IMR-90 (cell line): ENCODE measurements around the gene SVIL. TPM values are rescaled to one million over a fixed set of nuclear protein-coding genes. Genes with fewer than 3 reads are reported as not detected.
A peak's percentile ranks its signal among the peaks of the same experiment; 100 is the strongest.

ENCODE experiments used
- ATAC-seq: fragments of 200-7000 bp; cut with Tn5 transposase; 2 replicates; pipeline ENCODE4 v1.9.1; 2020; ENCODE audit warnings: low read depth, mild to moderate bottlenecking, moderate library complexity
- BruUV-seq: library from RNA; stranded (reverse); fragments of 400-500 nt; replicated peaks from 2 replicates; lab custom pipeline; 2021; lab: Mats Ljungman, UMichigan
- CTCF ChIA-PET: fragments of 300-600 bp; formaldehyde crosslinking; extraction: SDS; loops from one replicate; lab custom pipeline; 2021; ENCODE audit warnings: antibody characterized with exemption; lab: Yijun Ruan, JAX
- POLR2A ChIA-PET: fragments of 300-600 bp; sonication (Branson Sonifier 250); formaldehyde crosslinking; loops from one replicate; lab custom pipeline; 2022; ENCODE audit warnings: antibody characterized with exemption; ENCODE audit not compliant: unreplicated experiment; lab: Charles Lee
- DNase-seq: peaks from one replicate; pipeline ENCODE4 v3.0.0; 2013
- H2AFZ ChIP-seq: replicated peaks from 2 replicates; pipeline ENCODE3; 2013; ENCODE audit warnings: low read length, mild to moderate bottlenecking; ENCODE audit not compliant: poor library complexity
- H2AK5ac ChIP-seq: 2 replicates; pipeline ENCODE4 v1.6.1; 2013; ENCODE audit warnings: low read depth, low read length, inconsistent platforms
- H2AK9ac ChIP-seq: replicated peaks from 2 replicates; pipeline ENCODE3; 2013; ENCODE audit warnings: mild to moderate bottlenecking, low read depth, low read length, moderate library complexity; ENCODE audit not compliant: poor library complexity
- H2BK120ac ChIP-seq: 2 replicates; pipeline ENCODE4 v1.6.1; 2013; ENCODE audit warnings: low read depth, low read length, inconsistent platforms
- H2BK15ac ChIP-seq: 3 replicates; pipeline ENCODE4 v1.6.1; 2013; ENCODE audit warnings: low read depth, low read length, inconsistent platforms
- H2BK20ac ChIP-seq: 2 replicates; pipeline ENCODE4 v1.6.1; 2013; ENCODE audit warnings: low read depth, mild to moderate bottlenecking, inconsistent platforms, low read length, moderate library complexity
- H2BK5ac ChIP-seq: 2 replicates; pipeline ENCODE4 v1.6.1; 2013; ENCODE audit warnings: mild to moderate bottlenecking, low read depth, low read length, inconsistent platforms; ENCODE audit not compliant: poor library complexity, severe bottlenecking
- H3K14ac ChIP-seq: replicated peaks from 2 replicates; pipeline ENCODE4 v1.6.1; 2013; ENCODE audit warnings: low read depth, low read length, inconsistent platforms
- H3K18ac ChIP-seq: 2 replicates; pipeline ENCODE4 v1.6.1; 2013; ENCODE audit warnings: low read depth, low read length, control low read depth
- H3K23ac ChIP-seq: 2 replicates; pipeline ENCODE4 v1.6.1; 2013; ENCODE audit warnings: low read depth, low read length, inconsistent platforms
- H3K27ac ChIP-seq: 2 replicates; pipeline ENCODE4 v1.5.1; 2013; ENCODE audit warnings: mild to moderate bottlenecking, control low read depth, low read length; ENCODE audit not compliant: insufficient read depth
- H3K27me3 ChIP-seq: 2 replicates; pipeline ENCODE4 v1.6.1; 2013; ENCODE audit warnings: low read length; ENCODE audit not compliant: control insufficient read depth, insufficient read depth
- H3K36me3 ChIP-seq: 2 replicates; pipeline ENCODE4 v1.6.1; 2013; ENCODE audit warnings: low read length, mixed read lengths; ENCODE audit not compliant: control insufficient read depth, insufficient read depth
- H3K4ac ChIP-seq: 2 replicates; pipeline ENCODE4 v1.6.1; 2013; ENCODE audit warnings: low read depth, low read length, inconsistent platforms
- H3K4me1 ChIP-seq: 2 replicates; pipeline ENCODE4 v1.6.1; 2013; ENCODE audit warnings: low read length, mixed read lengths; ENCODE audit not compliant: control insufficient read depth, insufficient read depth
- H3K4me2 ChIP-seq: 2 replicates; pipeline ENCODE4 v1.6.1; 2013; ENCODE audit warnings: low read depth, mild to moderate bottlenecking, control low read depth, low read length, moderate library complexity
- H3K4me3 ChIP-seq: 2 replicates; pipeline ENCODE4 v1.5.1; 2013; ENCODE audit warnings: low read depth, mild to moderate bottlenecking, control low read depth, low read length, moderate library complexity; ENCODE audit not compliant: insufficient read depth
- H3K56ac ChIP-seq: 2 replicates; pipeline ENCODE4 v1.6.1; 2013; ENCODE audit warnings: low read length, inconsistent platforms; ENCODE audit not compliant: insufficient read depth; ENCODE audit errors: extremely low read depth
- H3K79me1 ChIP-seq, 2 experiments: 2 replicates each; pipeline ENCODE4 v1.6.1; 2013; ENCODE audit warnings: low read length in 2 of 2, inconsistent platforms in 1 of 2, low read depth in 1 of 2
- H3K9ac ChIP-seq: 2 replicates; pipeline ENCODE4 v1.6.1; 2013; ENCODE audit warnings: low read depth, low read length, control low read depth
- H3K9me1 ChIP-seq: 2 replicates; pipeline ENCODE4 v1.6.1; 2013; ENCODE audit warnings: low read length, inconsistent platforms; ENCODE audit not compliant: insufficient read depth
- H3K9me3 ChIP-seq: 2 replicates; pipeline ENCODE4 v1.6.1; 2013; ENCODE audit warnings: low read length; ENCODE audit not compliant: control insufficient read depth, insufficient read depth
- H4K20me1 ChIP-seq: 2 replicates; pipeline ENCODE4 v1.6.1; 2013; ENCODE audit warnings: low read length, inconsistent platforms; ENCODE audit not compliant: insufficient read depth
- H4K5ac ChIP-seq: 2 replicates; pipeline ENCODE4 v1.6.1; 2013; ENCODE audit warnings: mild to moderate bottlenecking, low read depth, low read length, control low read depth
- H4K8ac ChIP-seq, 2 experiments: 2 replicates each; pipeline ENCODE4 v1.6.1; 2013; ENCODE audit warnings: low read depth in 2 of 2, low read length in 2 of 2, control low read depth in 1 of 2, inconsistent platforms in 1 of 2
- H4K91ac ChIP-seq: 2 replicates; pipeline ENCODE4 v1.6.1; 2013; ENCODE audit warnings: low read depth, low read length, inconsistent platforms; ENCODE audit not compliant: insufficient read depth
- BHLHE40 ChIP-seq: fragments of 150-350 bp; IDR thresholded peaks from 2 replicates; pipeline ENCODE4 v1.6.1; 2016; ENCODE audit warnings: mild to moderate bottlenecking, low read depth, low read length
- CHD1 ChIP-seq: IDR thresholded peaks from 2 replicates; pipeline ENCODE4 v1.6.1; 2012; ENCODE audit warnings: low read depth, low read length, improper control_type of control experiment
- FOS ChIP-seq: fragments of 150-350 bp; IDR thresholded peaks from 2 replicates; pipeline ENCODE4 v1.6.1; 2016; ENCODE audit warnings: low read depth, low read length
- MXI1 ChIP-seq: IDR thresholded peaks from 2 replicates; pipeline ENCODE4 v1.6.1; 2012; ENCODE audit warnings: low read depth, mild to moderate bottlenecking, low read length, moderate library complexity, borderline replicate concordance
- RAD21 ChIP-seq: IDR thresholded peaks from 2 replicates; pipeline ENCODE4 v1.6.1; 2012; ENCODE audit warnings: low read length, improper control_type of control experiment
- RFX5 ChIP-seq: IDR thresholded peaks from 2 replicates; pipeline ENCODE4 v1.8.0; 2012; ENCODE audit warnings: low read depth, mild to moderate bottlenecking, low read length, moderate library complexity
- WGBS, 2 experiments: methylation state at CpG; one replicate each; pipeline versions ENCODE4 v1.1.5 to v1.1.7; 2013; ENCODE audit warnings: missing lambda C conversion rate in 2 of 2; ENCODE audit not compliant: insufficient read length in 1 of 2; ENCODE audit errors: extremely low coverage in 2 of 2; 5-methylcytosine and 5-hydroxymethylcytosine counted together
- dilution Hi-C: fragments of 300-500 bp; cut with HindIII; formaldehyde crosslinking; loops from one replicate; pipeline ENCODE4 v1.14.3; 2018; ENCODE audit warnings: low sequenced_read_pairs; ENCODE audit not compliant: unreplicated experiment
- in situ Hi-C: fragments of 300-500 bp; cut with MboI; formaldehyde crosslinking; loops from 3 replicates; pipeline ENCODE4 v1.14.3; 2019; ENCODE audit warnings: low sequenced_read_pairs, inconsistent platforms, mixed read lengths
- intact Hi-C: fragments of 100-400 bp; cut with micrococcal nuclease; formaldehyde crosslinking; loops from 2 replicates; pipeline ENCODE4 v1.10.0; 2022
- polyA plus RNA-seq, 3 experiments: library from polyadenylated mRNA; depleted of rRNA; stranded (reverse); fragments of >200 nt; gene quantifications; 2 replicates each; pipeline ENCODE4 v1.2.3, GENCODE V29; 2012; ENCODE audit warnings: low replicate concordance in 1 of 3
- total RNA-seq: library from RNA; depleted of rRNA; stranded (reverse); fragments of >200 nt; gene quantifications from 2 replicates; pipeline ENCODE4 v1.2.3, GENCODE V29; 2012
- TF ChIP-seq, protein P1 (sequence below): fragments of 150-350 bp; IDR thresholded peaks from 2 replicates; pipeline ENCODE4 v1.6.1; 2017; ENCODE audit warnings: mild to moderate bottlenecking, antibody characterized with exemption, low read length, low read depth

Gene SVIL
- total and polyA plus RNA-seq, 2 of the 4 experiments (the other 2 are of a cell fraction), result 11.5 to 11.6 TPM

DNA sequence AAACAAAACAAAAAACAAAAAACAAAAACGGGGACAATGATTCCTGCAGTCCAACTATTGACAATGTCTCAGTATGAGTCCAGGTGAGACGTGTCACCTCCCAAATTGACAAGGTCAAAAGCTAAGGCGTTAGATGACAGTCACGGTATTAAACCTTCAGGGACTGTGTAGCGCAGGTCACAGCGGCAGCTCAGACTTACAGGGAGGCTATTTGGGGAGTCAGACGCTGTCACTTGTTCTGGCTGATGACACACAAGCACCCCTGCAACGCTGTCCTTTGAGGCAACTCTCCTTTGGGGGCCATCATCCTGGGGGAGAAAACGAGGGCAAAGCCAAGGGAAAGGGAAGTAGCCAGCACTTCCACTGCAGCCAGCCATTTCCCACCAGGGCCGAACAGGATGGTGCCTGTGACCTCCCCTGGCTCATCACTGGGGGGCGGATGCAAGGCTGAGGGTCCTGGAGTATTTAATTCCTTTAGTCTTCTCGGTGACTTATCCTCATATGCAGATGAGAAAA, 55.3 kb downstream of the SVIL start:
- H2AK5ac ChIP-seq, result peak overlapping the region; percentile 51; the same call in 1 of the 2 replicates
- intact Hi-C loops (no loop called here), dilution Hi-C loops (no loop called here), in situ Hi-C loops (no loop called here)
- peaks cover 12% of the 10 kb centered on the region for H3K9me1 ChIP-seq
- no peak overlapping the region for H3K18ac ChIP-seq
- H3K9ac ChIP-seq, result no peak overlapping the region
- H2AFZ ChIP-seq, result no peak overlapping the region
- H4K91ac ChIP-seq, result no peak overlapping the region
- no peak overlapping the region for H3K23ac ChIP-seq
- no peaks in the 10 kb centered on the region for H3K9me3 ChIP-seq
- no peak overlapping the region for H3K4ac ChIP-seq
- TF ChIP-seq, protein P1, sequence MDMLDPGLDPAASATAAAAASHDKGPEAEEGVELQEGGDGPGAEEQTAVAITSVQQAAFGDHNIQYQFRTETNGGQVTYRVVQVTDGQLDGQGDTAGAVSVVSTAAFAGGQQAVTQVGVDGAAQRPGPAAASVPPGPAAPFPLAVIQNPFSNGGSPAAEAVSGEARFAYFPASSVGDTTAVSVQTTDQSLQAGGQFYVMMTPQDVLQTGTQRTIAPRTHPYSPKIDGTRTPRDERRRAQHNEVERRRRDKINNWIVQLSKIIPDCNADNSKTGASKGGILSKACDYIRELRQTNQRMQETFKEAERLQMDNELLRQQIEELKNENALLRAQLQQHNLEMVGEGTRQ, result no peak
- TF ChIP-seq RFX5 (no peak), RAD21 (no peak), BHLHE40 (no peak), FOS (no peak), MXI1 (no peak), CHD1 (no peak)
- no peak overlapping the region for H4K5ac ChIP-seq
- ChIA-PET POLR2A (no interaction called here), CTCF (no interaction called here)
- H3K56ac ChIP-seq, result no peak overlapping the region
- H3K14ac ChIP-seq, result no peak overlapping the region
- H3K4me1 ChIP-seq, result peaks cover 14% of the 10 kb centered on the region
- H4K8ac ChIP-seq, result no peak overlapping the region
- no peak overlapping the region for H2BK5ac ChIP-seq
- no peak overlapping the region for H2BK120ac ChIP-seq
- no peaks in the 10 kb centered on the region for H3K27me3 ChIP-seq
- WGBS, 2 experiments, result 89% methylated on average over 7 of the region's 12 CpGs; no CpG with 5 or more reads in 1 of the 2 experiments
- peaks cover 9 to 65% of the 10 kb centered on the region in 2 experiments; a peak in 3 of 4 replicates for H3K79me1 ChIP-seq
- no peak overlapping the region for H2AK9ac ChIP-seq
- no peak overlapping the region for H3K4me2 ChIP-seq
- H3K4me3 ChIP-seq, result no peak overlapping the region
- DNase-seq, result no peak
- no peak overlapping the region for H2BK20ac ChIP-seq
- peaks cover 6% of the 10 kb centered on the region; the same call in 1 of the 2 replicates for H4K20me1 ChIP-seq
- no peak for ATAC-seq
- H2BK15ac ChIP-seq, result no peak overlapping the region
- BruUV-seq, result no TSS peak
- no peak overlapping the region for H3K27ac ChIP-seq
- peaks cover 3% of the 10 kb centered on the region; the same call in 1 of the 2 replicates for H3K36me3 ChIP-seq
